K562 (cell line): ENCODE data around the gene DGCR2. TPM values are rescaled to one million over a fixed set of nuclear protein-coding genes. Genes with fewer than 3 reads are reported as not detected.

ENCODE experiments used
- HDAC2 ChIP-seq: fragments of 450-650 bp; IDR thresholded peaks from 2 replicates; pipeline ENCODE4 v1.6.1; 2016; ENCODE audit warnings: mild to moderate bottlenecking
- MCM7 ChIP-seq, 2 experiments: fragments of 450-650 bp; IDR thresholded peaks; 2 replicates each; pipeline ENCODE4 v1.6.1; 2016 to 2018
- MYC ChIP-seq, 2 experiments: fragments of 250-450 bp in 1 of 2; sonication (Bioruptor Pico) in 1 of 2; IDR thresholded peaks; 2 replicates each; pipeline versions ENCODE4 v1.5.1 to v1.6.1; 2012 to 2021; ENCODE audit warnings: low read depth in 2 of 2, borderline replicate concordance in 1 of 2, improper control_type of control experiment in 1 of 2, low read length in 1 of 2, mild to moderate bottlenecking in 1 of 2, moderate library complexity in 1 of 2
- NFXL1 ChIP-seq: fragments of 450-650 bp; formaldehyde crosslinking; IDR thresholded peaks from 2 replicates; pipeline ENCODE4 v1.4.0; 2021; ENCODE audit warnings: mild to moderate bottlenecking
- PRMT5 ChIP-seq: sonication (generic); formaldehyde crosslinking; IDR thresholded peaks from 2 replicates; pipeline ENCODE4 v1.5.0; 2020; ENCODE audit warnings: missing genetic modification reagents
- SAP30 ChIP-seq: fragments of 200-600 bp; sonication (generic); IDR thresholded peaks from 2 replicates; pipeline ENCODE4 v1.6.1; 2012; ENCODE audit warnings: borderline replicate concordance, low read depth, mild to moderate bottlenecking, moderate library complexity, low read length, control low read depth, inconsistent platforms; ENCODE audit not compliant: insufficient read depth, poor library complexity, severe bottlenecking
- TARDBP ChIP-seq: fragments of 450-650 bp; IDR thresholded peaks from 2 replicates; pipeline ENCODE4 v1.6.1; 2016
- TSC22D4 ChIP-seq: fragments of 450-650 bp; IDR thresholded peaks from 2 replicates; pipeline ENCODE4 v1.6.1; 2016; ENCODE audit warnings: missing genetic modification characterization, missing biosample characterization, control low read depth
- ZNF780A ChIP-seq: fragments of 250-450 bp; sonication (Bioruptor Pico); IDR thresholded peaks from 2 replicates; pipeline ENCODE4 v1.5.0; 2021; ENCODE audit warnings: mild to moderate bottlenecking
- polyA plus RNA-seq, 8 experiments: library from polyadenylated mRNA; depleted of rRNA in 4 of 8; stranded (reverse) in 5 of 8; unstranded in 3 of 8; fragments of >200 nt; fragmentation: Nextera tagmentation in 2 of 8; fragmentation: Illumina TruSeq in 1 of 8; extraction: Ambion mirVana in 2 of 8; extraction: Trizol in 1 of 8; gene quantifications; 2 replicates each; pipeline versions ENCODE4 v1.2.1 to v1.2.3, GENCODE V29; 2011 to 2014; ENCODE audit warnings: inconsistent platforms in 1 of 8, missing spikeins in 1 of 8
- total RNA-seq, 7 experiments: library from RNA; depleted of rRNA in 6 of 7; stranded (reverse); fragments of >200 nt in 6 of 7; fragmentation: Illumina TruSeq in 2 of 7; extraction: Trizol in 2 of 7; gene quantifications; 2 replicates each; pipeline versions ENCODE4 v1.2.1 to v1.2.3, GENCODE V29; 2011 to 2021; ENCODE audit warnings: low replicate concordance in 1 of 7
- TF ChIP-seq, protein P1 (sequence below): IDR thresholded peaks from 2 replicates; pipeline ENCODE4 v1.6.1; 2014; ENCODE audit warnings: antibody characterized with exemption
- TF ChIP-seq, protein P2 (sequence below): fragments of 200-800 bp; sonication (Bioruptor generic); IDR thresholded peaks from 2 replicates; pipeline ENCODE4 v1.6.1; 2016; ENCODE audit warnings: missing genetic modification characterization, missing compliant biosample characterization

Gene DGCR2
- total and polyA plus RNA-seq, 9 of the 15 experiments (the other 6 are each of a cell fraction or from before 2014, with no cell fraction given): 0.69 to 101 (median 56.4) TPM

DNA sequence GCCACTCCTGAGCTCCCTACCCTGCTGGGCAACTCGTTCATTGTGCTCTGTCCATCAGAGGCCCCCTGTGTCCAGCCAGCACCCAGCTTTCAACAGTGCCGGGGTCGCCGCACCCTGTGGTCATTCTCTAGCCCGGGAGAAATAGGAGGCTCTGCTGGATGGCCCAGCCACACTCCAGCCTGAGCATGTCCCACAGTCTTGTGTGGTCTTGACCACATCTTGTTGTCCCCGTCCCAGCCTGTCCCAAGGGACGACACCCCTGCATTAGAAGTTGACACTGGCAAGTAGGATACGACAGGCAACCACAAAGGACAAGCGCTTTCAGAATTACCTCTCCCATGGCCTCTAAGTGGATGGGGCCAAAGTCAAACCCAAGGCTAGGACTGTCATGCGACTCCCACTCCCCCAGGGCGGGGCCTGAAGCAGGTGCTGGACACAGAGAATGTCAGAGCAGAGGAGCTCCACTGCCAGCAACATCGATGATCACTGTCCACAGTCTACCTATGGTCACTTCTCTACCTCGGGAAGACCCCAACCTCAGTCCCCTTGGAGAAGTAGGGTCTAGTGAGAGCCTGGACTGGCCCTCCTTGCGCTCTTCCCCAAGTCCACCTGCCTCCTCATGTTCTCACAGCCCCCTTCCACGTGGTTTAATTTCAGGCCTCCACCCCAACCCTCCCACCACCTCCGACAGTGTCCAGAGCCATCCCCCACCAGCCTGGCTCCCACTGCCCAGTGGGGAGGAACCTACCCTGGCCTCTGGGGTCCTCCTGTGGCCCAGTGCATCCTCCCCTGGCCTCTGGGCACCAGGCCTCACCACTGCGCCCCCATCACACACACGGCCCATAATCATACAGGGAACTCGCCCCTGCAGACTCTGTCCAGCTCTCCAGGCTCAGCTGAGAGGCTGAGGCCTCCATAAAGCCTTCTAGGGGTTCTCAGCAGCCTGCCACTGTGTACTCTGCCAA lies 4.4 kb upstream of the DGCR2 start (continued):
- TF ChIP-seq NFXL1 (CRISPR knock-in tag) (no peak), ZNF780A (CRISPR knock-in tag) (no peak), TARDBP (no peak), TSC22D4 (peak; percentile 86; the same call in 1 of the 2 replicates), PRMT5 (CRISPR knock-in tag) (peak; percentile 44; the same call in 1 of the 2 replicates), MYC (IDR thresholded peaks at IDR 0.05; ENCODE audit: low read depth, low read length) (no peak), MYC (CRISPR knock-in tag; IDR thresholded peaks at IDR 0.05; ENCODE audit: borderline replicate concordance, low read depth) (0 out of 2 replicates have a peak, but pooled peaks have one; percentile 4), SAP30 (peak; percentile 18), HDAC2 (no peak), MCM7 (IDR thresholded peaks at IDR 0.05) (peak in 1 of 2 experiments; percentile 60; a peak in 2 of 4 replicates)
- TF ChIP-seq, protein P1, sequence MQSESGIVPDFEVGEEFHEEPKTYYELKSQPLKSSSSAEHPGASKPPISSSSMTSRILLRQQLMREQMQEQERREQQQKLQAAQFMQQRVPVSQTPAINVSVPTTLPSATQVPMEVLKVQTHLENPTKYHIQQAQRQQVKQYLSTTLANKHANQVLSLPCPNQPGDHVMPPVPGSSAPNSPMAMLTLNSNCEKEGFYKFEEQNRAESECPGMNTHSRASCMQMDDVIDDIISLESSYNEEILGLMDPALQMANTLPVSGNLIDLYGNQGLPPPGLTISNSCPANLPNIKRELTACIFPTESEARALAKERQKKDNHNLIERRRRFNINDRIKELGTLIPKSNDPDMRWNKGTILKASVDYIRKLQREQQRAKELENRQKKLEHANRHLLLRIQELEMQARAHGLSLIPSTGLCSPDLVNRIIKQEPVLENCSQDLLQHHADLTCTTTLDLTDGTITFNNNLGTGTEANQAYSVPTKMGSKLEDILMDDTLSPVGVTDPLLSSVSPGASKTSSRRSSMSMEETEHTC: no peak
- TF ChIP-seq, protein P2, sequence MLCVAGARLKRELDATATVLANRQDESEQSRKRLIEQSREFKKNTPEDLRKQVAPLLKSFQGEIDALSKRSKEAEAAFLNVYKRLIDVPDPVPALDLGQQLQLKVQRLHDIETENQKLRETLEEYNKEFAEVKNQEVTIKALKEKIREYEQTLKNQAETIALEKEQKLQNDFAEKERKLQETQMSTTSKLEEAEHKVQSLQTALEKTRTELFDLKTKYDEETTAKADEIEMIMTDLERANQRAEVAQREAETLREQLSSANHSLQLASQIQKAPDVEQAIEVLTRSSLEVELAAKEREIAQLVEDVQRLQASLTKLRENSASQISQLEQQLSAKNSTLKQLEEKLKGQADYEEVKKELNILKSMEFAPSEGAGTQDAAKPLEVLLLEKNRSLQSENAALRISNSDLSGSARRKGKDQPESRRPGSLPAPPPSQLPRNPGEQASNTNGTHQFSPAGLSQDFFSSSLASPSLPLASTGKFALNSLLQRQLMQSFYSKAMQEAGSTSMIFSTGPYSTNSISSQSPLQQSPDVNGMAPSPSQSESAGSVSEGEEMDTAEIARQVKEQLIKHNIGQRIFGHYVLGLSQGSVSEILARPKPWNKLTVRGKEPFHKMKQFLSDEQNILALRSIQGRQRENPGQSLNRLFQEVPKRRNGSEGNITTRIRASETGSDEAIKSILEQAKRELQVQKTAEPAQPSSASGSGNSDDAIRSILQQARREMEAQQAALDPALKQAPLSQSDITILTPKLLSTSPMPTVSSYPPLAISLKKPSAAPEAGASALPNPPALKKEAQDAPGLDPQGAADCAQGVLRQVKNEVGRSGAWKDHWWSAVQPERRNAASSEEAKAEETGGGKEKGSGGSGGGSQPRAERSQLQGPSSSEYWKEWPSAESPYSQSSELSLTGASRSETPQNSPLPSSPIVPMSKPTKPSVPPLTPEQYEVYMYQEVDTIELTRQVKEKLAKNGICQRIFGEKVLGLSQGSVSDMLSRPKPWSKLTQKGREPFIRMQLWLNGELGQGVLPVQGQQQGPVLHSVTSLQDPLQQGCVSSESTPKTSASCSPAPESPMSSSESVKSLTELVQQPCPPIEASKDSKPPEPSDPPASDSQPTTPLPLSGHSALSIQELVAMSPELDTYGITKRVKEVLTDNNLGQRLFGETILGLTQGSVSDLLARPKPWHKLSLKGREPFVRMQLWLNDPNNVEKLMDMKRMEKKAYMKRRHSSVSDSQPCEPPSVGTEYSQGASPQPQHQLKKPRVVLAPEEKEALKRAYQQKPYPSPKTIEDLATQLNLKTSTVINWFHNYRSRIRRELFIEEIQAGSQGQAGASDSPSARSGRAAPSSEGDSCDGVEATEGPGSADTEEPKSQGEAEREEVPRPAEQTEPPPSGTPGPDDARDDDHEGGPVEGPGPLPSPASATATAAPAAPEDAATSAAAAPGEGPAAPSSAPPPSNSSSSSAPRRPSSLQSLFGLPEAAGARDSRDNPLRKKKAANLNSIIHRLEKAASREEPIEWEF: no peak
